HepG2 (cell line): ENCODE measurements around the gene TWNK. TPM values are rescaled to one million over a fixed set of nuclear protein-coding genes. Genes with fewer than 3 reads are reported as not detected.

Experiments
- CAMTA2 ChIP-seq: sonication (generic); formaldehyde crosslinking; IDR thresholded peaks from 2 replicates; pipeline ENCODE4 v1.4.0; 2020; ENCODE audit warnings: mild to moderate bottlenecking, missing genetic modification reagents, borderline replicate concordance
- CSRNP1 ChIP-seq: sonication (generic); formaldehyde crosslinking; IDR thresholded peaks from 2 replicates; pipeline ENCODE4 v1.8.1; 2023; ENCODE audit warnings: mild to moderate bottlenecking, missing genetic modification reagents
- HBP1 ChIP-seq: IDR thresholded peaks from 2 replicates; pipeline ENCODE4 v1.6.1; 2016; ENCODE audit warnings: low read depth, control low read depth
- KAT7 ChIP-seq: IDR thresholded peaks from 2 replicates; pipeline ENCODE4 v1.6.1; 2018; ENCODE audit warnings: borderline replicate concordance, missing compliant biosample characterization
- TMF1 ChIP-seq: sonication (generic); formaldehyde crosslinking; IDR thresholded peaks from 2 replicates; pipeline ENCODE4 v1.8.1; 2022; ENCODE audit warnings: low read depth, missing genetic modification reagents
- ZFX ChIP-seq: sonication (generic); formaldehyde crosslinking; IDR thresholded peaks from 2 replicates; pipeline ENCODE4 v1.4.0; 2020; ENCODE audit warnings: mild to moderate bottlenecking, low read depth, missing genetic modification reagents, moderate library complexity
- ZHX2 ChIP-seq, 2 experiments: sonication (generic) in 1 of 2; formaldehyde crosslinking in 1 of 2; IDR thresholded peaks; 2 replicates each; pipeline versions ENCODE4 v1.6.1 to v1.9.0; 2014 to 2022; ENCODE audit warnings: antibody characterized with exemption in 1 of 2, borderline replicate concordance in 1 of 2, inconsistent platforms in 1 of 2, low read depth in 1 of 2, missing genetic modification reagents in 1 of 2
- ZNF276 ChIP-seq: sonication (generic); formaldehyde crosslinking; IDR thresholded peaks from 2 replicates; pipeline ENCODE4 v1.4.0; 2020; ENCODE audit warnings: mild to moderate bottlenecking, low read depth, missing genetic modification reagents
- ZNF687 ChIP-seq: sonication (generic); formaldehyde crosslinking; IDR thresholded peaks from 2 replicates; pipeline ENCODE4 v1.5.1; 2020; ENCODE audit warnings: mild to moderate bottlenecking, missing genetic modification reagents, moderate library complexity
- ZSCAN30 ChIP-seq: sonication (generic); formaldehyde crosslinking; IDR thresholded peaks from 2 replicates; pipeline ENCODE4 v1.5.0; 2020; ENCODE audit warnings: mild to moderate bottlenecking, missing genetic modification reagents
- polyA plus RNA-seq, 8 experiments: library from polyadenylated mRNA; depleted of rRNA in 3 of 8; stranded (reverse) in 7 of 8; unstranded in 1 of 8; fragments of >200 nt; fragmentation: Illumina TruSeq in 4 of 8; extraction: Trizol in 4 of 8; gene quantifications; 2 replicates each; pipeline versions ENCODE4 v1.2.1 to v1.2.3, GENCODE V29; 2011 to 2016; ENCODE audit warnings: low read depth in 4 of 8, missing spikeins in 1 of 8, mixed read lengths in 1 of 8; ENCODE audit not compliant: insufficient read depth in 1 of 8
- total RNA-seq, 5 experiments: library from RNA; depleted of rRNA; stranded (reverse); fragments of >200 nt; fragmentation: Illumina TruSeq; extraction: Trizol; gene quantifications; 2 replicates each; pipeline ENCODE4 v1.2.3, GENCODE V29; 2016; ENCODE audit warnings: low read depth in 1 of 5

The TWNK gene
- total and polyA plus RNA-seq, 2 of the 13 experiments (the other 11 are each of a cell fraction or from before 2014, with no cell fraction given), result 10.7 to 16.5 TPM

- TF ChIP-seq ZNF687 (peak; percentile 54; the same call in 1 of the 2 replicates), TMF1 (CRISPR knock-in tag) (no peak), KAT7 (CRISPR knock-in tag) (peak; percentile 41; the same call in 1 of the 2 replicates), ZNF276 (CRISPR knock-in tag) (no peak), ZFX (CRISPR knock-in tag) (peak; percentile 49; the same call in 1 of the 2 replicates), ZSCAN30 (CRISPR knock-in tag) (no peak), HBP1 (CRISPR knock-in tag) (no peak), ZHX2 (IDR thresholded peaks at IDR 0.05; ENCODE audit: low read depth) (no peak), ZHX2 (CRISPR knock-in tag; IDR thresholded peaks at IDR 0.05; ENCODE audit: borderline replicate concordance) (0 out of 2 replicates have a peak, but pooled peaks have one; percentile 9), CSRNP1 (CRISPR knock-in tag) (0 out of 2 replicates have a peak, but pooled peaks have one; percentile 17), CAMTA2 (CRISPR knock-in tag) (0 out of 2 replicates have a peak, but pooled peaks have one; percentile 32)
Observed at GRCh38 chr10:101000127-101000914, 13.0 kb downstream of the TWNK start (continued).
